ENCODE results near the gene IPPK. TPM values are rescaled to one million over a fixed set of nuclear protein-coding genes. Genes with fewer than 3 reads are reported as not detected.
A peak's percentile ranks its signal among the peaks of the same experiment; 100 is the strongest.

IPPK gene
- total RNA-seq, 1 donor from 2014 or later, result 7.3 TPM

- DNase-seq, result no peak
- Histone ChIP-seq H3K27ac (no peak overlapping the region), H3K4me1 (no peaks in the 10 kb centered on the region), H3K36me3 (peaks cover 48% of the 10 kb centered on the region), H3K27me3 (ENCODE audit: low read depth) (no peaks in the 10 kb centered on the region), H3K4me3 (no peak overlapping the region), H3K9me3 (no peaks in the 10 kb centered on the region)
- intact Hi-C loops (cut with DNase I), result no loop called here
- no peak for TF ChIP-seq CTCF (IDR thresholded peaks at IDR 0.05)
- ATAC-seq, result no peak
These were observed 12.4 kb downstream of the IPPK start for GRCh38 chr9:92657296-92658094.

GRCh38 chr9:92656537-92656925, 13.4 kb downstream of the IPPK start:
- Histone ChIP-seq H3K27ac (no peak overlapping the region), H3K27me3 (ENCODE audit: low read depth) (no peaks in the 10 kb centered on the region), H3K36me3 (peaks cover 54% of the 10 kb centered on the region), H3K4me3 (no peak overlapping the region), H3K9me3 (no peaks in the 10 kb centered on the region), H3K4me1 (no peaks in the 10 kb centered on the region)
- no peak for ATAC-seq
- DNase-seq, result peak; percentile 30
- intact Hi-C loops (cut with DNase I), result no loop called here
- TF ChIP-seq CTCF (IDR thresholded peaks at IDR 0.05), result no peak

GRCh38 chr9:92655896-92656536, 13.9 kb downstream of the IPPK start:
- Histone ChIP-seq H3K4me3 (no peak overlapping the region), H3K4me1 (no peaks in the 10 kb centered on the region), H3K9me3 (no peaks in the 10 kb centered on the region), H3K27me3 (ENCODE audit: low read depth) (no peaks in the 10 kb centered on the region), H3K27ac (no peak overlapping the region), H3K36me3 (peaks cover 57% of the 10 kb centered on the region)
- intact Hi-C loops (cut with DNase I), result no loop called here
- DNase-seq (no peak), ATAC-seq (no peak)
- TF ChIP-seq CTCF (IDR thresholded peaks at IDR 0.05), result no peak

GRCh38 chr9:92655366-92655765, 14.6 kb downstream of the IPPK start:
- Histone ChIP-seq H3K27ac (no peak overlapping the region), H3K9me3 (no peaks in the 10 kb centered on the region), H3K27me3 (ENCODE audit: low read depth) (no peaks in the 10 kb centered on the region), H3K36me3 (peaks cover 57% of the 10 kb centered on the region), H3K4me1 (no peaks in the 10 kb centered on the region), H3K4me3 (no peak overlapping the region)
- TF ChIP-seq CTCF (IDR thresholded peaks at IDR 0.05), result no peak
- intact Hi-C loops (cut with DNase I), result no loop called here
- ATAC-seq (no peak), DNase-seq (no peak)

DNA sequence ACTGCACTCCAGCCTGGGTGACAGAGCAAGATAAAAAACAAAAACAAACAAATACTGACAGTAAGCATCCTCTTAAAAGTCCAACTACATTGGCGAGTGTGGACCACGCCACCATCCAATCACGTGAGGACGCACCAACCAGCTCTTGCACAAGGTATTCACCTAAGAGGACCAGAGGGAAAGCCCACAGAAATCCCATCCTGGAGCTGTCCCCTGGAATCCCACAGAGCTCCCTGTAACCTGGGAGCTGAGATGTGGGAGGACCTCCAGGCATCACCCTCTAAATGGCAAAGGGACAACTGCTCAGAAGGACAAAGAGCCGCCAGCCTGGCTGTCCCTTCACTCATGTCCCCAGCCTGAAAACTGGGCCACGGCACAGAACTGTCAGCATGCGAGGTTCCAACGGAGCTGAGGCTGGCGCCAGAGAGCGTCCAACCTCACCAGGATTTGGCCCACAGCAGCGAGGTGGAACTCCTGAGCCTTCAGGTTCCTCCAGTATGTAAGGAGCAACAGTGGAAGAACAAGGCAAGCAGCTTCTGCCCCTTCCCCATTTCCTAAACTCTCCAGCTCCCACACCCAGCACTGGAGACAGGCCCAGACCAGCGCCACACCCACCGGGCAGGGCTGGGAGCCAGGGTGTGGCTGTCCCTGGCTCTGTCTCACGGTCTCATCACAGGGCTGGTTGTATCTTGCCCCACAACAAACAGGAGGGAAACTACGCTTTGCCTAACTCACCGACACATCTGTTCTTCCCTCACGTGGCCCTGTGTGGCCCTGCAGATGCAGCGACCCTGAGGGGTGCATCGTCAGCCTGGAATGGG, 15.2 kb downstream of the IPPK start:
- DNase-seq (peak; percentile 24), ATAC-seq (no peak)
- Histone ChIP-seq H3K4me1 (no peaks in the 10 kb centered on the region), H3K4me3 (no peak overlapping the region), H3K27ac (no peak overlapping the region), H3K9me3 (no peaks in the 10 kb centered on the region), H3K27me3 (ENCODE audit: low read depth) (no peaks in the 10 kb centered on the region), H3K36me3 (peaks cover 60% of the 10 kb centered on the region)
- no peak for TF ChIP-seq CTCF (IDR thresholded peaks at IDR 0.05)
- intact Hi-C loops (cut with DNase I), result no loop called here

All from lower lobe of right lung (tissue), 2 donors.